Progenitor cell of endocrine pancreas (in vitro differentiated cells): ENCODE data around the gene OSBPL10. TPM values are rescaled to one million over a fixed set of nuclear protein-coding genes. Genes with fewer than 3 reads are reported as not detected.

Experiments used
- DNase-seq: peaks from one replicate; pipeline ENCODE4 v3.0.0; 2021; ENCODE audit warnings: low spot score; ENCODE audit not compliant: unreplicated experiment
- H3K27ac Mint-ChIP-seq: 2 replicates; pipeline ENCODE4 v1.8.0; 2021; ENCODE audit warnings: mild to moderate bottlenecking, moderate library complexity, mixed read lengths
- H3K27me3 Mint-ChIP-seq: 2 replicates; pipeline ENCODE4 v1.8.0; 2021; ENCODE audit warnings: mixed read lengths
- H3K36me3 Mint-ChIP-seq: 2 replicates; pipeline ENCODE4 v1.8.0; 2022; ENCODE audit warnings: mixed read lengths; ENCODE audit not compliant: insufficient read depth
- H3K4me1 Mint-ChIP-seq: 2 replicates; pipeline ENCODE4 v1.8.0; 2021; ENCODE audit warnings: low read depth, mixed read lengths
- H3K4me3 Mint-ChIP-seq: 2 replicates; pipeline ENCODE4 v1.8.0; 2021; ENCODE audit warnings: low read depth, mild to moderate bottlenecking, moderate library complexity, mixed read lengths
- H3K9me3 Mint-ChIP-seq: 2 replicates; pipeline ENCODE4 v1.8.0; 2021; ENCODE audit warnings: low read depth, mixed read lengths
- total RNA-seq: library from RNA; stranded (reverse); gene quantifications from 2 replicates; pipeline ENCODE4 v1.2.1, GENCODE V29; 2021
- TF ChIP-seq, protein P1 (sequence below): fragments of 200-600 bp; sonication (generic); IDR thresholded peaks from one replicate; pipeline ENCODE4 v1.5.0; 2021; ENCODE audit warnings: antibody characterized with exemption, mild to moderate bottlenecking; ENCODE audit not compliant: unreplicated experiment

Gene OSBPL10
- total RNA-seq, 1 donor from 2014 or later: 25.2 TPM

- H3K36me3 Mint-ChIP-seq: peaks cover 23% of the 10 kb centered on the region
- no peaks in the 10 kb centered on the region for H3K9me3 Mint-ChIP-seq
- H3K4me3 Mint-ChIP-seq: no peak overlapping the region
- no peak for DNase-seq
- TF ChIP-seq, protein P1, sequence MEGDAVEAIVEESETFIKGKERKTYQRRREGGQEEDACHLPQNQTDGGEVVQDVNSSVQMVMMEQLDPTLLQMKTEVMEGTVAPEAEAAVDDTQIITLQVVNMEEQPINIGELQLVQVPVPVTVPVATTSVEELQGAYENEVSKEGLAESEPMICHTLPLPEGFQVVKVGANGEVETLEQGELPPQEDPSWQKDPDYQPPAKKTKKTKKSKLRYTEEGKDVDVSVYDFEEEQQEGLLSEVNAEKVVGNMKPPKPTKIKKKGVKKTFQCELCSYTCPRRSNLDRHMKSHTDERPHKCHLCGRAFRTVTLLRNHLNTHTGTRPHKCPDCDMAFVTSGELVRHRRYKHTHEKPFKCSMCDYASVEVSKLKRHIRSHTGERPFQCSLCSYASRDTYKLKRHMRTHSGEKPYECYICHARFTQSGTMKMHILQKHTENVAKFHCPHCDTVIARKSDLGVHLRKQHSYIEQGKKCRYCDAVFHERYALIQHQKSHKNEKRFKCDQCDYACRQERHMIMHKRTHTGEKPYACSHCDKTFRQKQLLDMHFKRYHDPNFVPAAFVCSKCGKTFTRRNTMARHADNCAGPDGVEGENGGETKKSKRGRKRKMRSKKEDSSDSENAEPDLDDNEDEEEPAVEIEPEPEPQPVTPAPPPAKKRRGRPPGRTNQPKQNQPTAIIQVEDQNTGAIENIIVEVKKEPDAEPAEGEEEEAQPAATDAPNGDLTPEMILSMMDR: no peak
- H3K27ac Mint-ChIP-seq: no peak overlapping the region
- no peaks in the 10 kb centered on the region for H3K4me1 Mint-ChIP-seq
- no peaks in the 10 kb centered on the region for H3K27me3 Mint-ChIP-seq
Measured at GRCh38 chr3:31622636-31623288, 358.3 kb downstream of the OSBPL10 start.

DNA sequence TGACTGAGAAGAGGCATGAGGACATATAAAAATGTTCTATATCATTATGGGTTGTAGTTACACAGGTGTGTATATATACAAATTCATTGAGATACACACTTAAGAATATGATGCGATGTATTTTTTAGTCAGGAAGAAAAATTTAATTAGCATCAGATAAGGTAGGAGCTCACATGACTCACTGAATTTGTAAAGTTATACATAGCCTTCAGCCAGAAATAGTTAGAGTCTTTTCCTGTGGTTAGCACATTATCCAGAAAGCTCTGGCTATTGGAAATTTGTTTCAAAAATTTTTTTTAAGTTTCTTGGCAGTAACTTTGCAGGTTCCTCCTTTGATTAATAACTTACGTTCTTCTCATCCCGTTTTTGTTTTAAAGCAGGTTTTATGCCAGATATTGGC, 359.7 kb downstream of the OSBPL10 start:
- DNase-seq: no peak

GRCh38 chr3:31620656-31621055, 360.4 kb downstream of the OSBPL10 start:
- no peak for DNase-seq
- no peak overlapping the region for H3K27ac Mint-ChIP-seq
- no peaks in the 10 kb centered on the region for H3K9me3 Mint-ChIP-seq
- TF ChIP-seq, protein P1: no peak
- H3K4me3 Mint-ChIP-seq: no peak overlapping the region
- H3K27me3 Mint-ChIP-seq: no peaks in the 10 kb centered on the region
- H3K4me1 Mint-ChIP-seq: peaks cover 2% of the 10 kb centered on the region
- peaks cover 20% of the 10 kb centered on the region for H3K36me3 Mint-ChIP-seq

More for the DNA sequence above, 359.7 kb downstream of the OSBPL10 start:
- TF ChIP-seq, protein P1: no peak
- Mint-ChIP-seq H3K9me3 (no peaks in the 10 kb centered on the region), H3K4me1 (no peaks in the 10 kb centered on the region), H3K27ac (no peak overlapping the region), H3K27me3 (no peaks in the 10 kb centered on the region), H3K4me3 (no peak overlapping the region), H3K36me3 (peaks cover 19% of the 10 kb centered on the region)

GRCh38 chr3:31616711-31617110, 364.4 kb downstream of the OSBPL10 start:
- no peak overlapping the region for H3K4me3 Mint-ChIP-seq
- peak overlapping the region; percentile 33 for H3K27ac Mint-ChIP-seq
- peaks cover 19% of the 10 kb centered on the region for H3K4me1 Mint-ChIP-seq
- H3K36me3 Mint-ChIP-seq: peaks cover 17% of the 10 kb centered on the region
- no peaks in the 10 kb centered on the region for H3K27me3 Mint-ChIP-seq
- no peak for DNase-seq
- TF ChIP-seq, protein P1: no peak
- no peaks in the 10 kb centered on the region for H3K9me3 Mint-ChIP-seq

GRCh38 chr3:31615071-31615875, 365.8 kb downstream of the OSBPL10 start:
- Mint-ChIP-seq H3K9me3 (peaks cover 6% of the 10 kb centered on the region), H3K27me3 (no peaks in the 10 kb centered on the region), H3K36me3 (peaks cover 16% of the 10 kb centered on the region), H3K4me3 (no peak overlapping the region), H3K27ac (no peak overlapping the region), H3K4me1 (peaks cover 19% of the 10 kb centered on the region)
- no peak for DNase-seq
- TF ChIP-seq, protein P1: no peak
